AG04450 (cell line): ENCODE data around the gene IFT122. TPM values are rescaled to one million over a fixed set of nuclear protein-coding genes. Genes with fewer than 3 reads are reported as not detected.
A peak's percentile ranks its signal among the peaks of the same experiment; 100 is the strongest.

Source experiments
- CTCF ChIA-PET: fragments of 300-600, 350-600 bp; formaldehyde crosslinking; extraction: SDS; loops from one replicate; lab custom pipeline; 2022; ENCODE audit warnings: antibody characterized with exemption, inconsistent platforms; lab: Charles Lee
- POLR2A ChIA-PET: fragments of 350-600 bp; formaldehyde crosslinking; extraction: SDS; loops from one replicate; lab custom pipeline; 2021; ENCODE audit warnings: antibody characterized with exemption, inconsistent platforms; lab: Yijun Ruan, JAX
- DNase-seq: peaks from one replicate; pipeline ENCODE4 v3.0.0-alpha.2; 2011; ENCODE audit warnings: low read depth, low spot score
- H3K27ac ChIP-seq: one replicate; pipeline ENCODE4 v1.5.1; 2012; ENCODE audit warnings: low read depth, low read length, control low read depth
- H3K27me3 ChIP-seq: one replicate; pipeline ENCODE4 v1.6.0; 2012; ENCODE audit warnings: low read length; ENCODE audit not compliant: control insufficient read depth, insufficient read depth
- H3K4me3 ChIP-seq: 2 replicates; pipeline ENCODE4 v1.5.1; 2011; ENCODE audit warnings: mild to moderate bottlenecking, low read depth, low read length, control low read depth
- H3K9me3 ChIP-seq: 2 replicates; pipeline ENCODE4 v1.5.1; 2012; ENCODE audit warnings: low read length; ENCODE audit not compliant: control insufficient read depth, insufficient read depth
- polyA plus RNA-seq: library from polyadenylated mRNA; depleted of rRNA; stranded (reverse); fragments of >200 nt; gene quantifications from 2 replicates; pipeline ENCODE4 v1.2.3, GENCODE V29; 2011
- TF ChIP-seq, protein P1 (sequence below): IDR thresholded peaks from 2 replicates; pipeline ENCODE4 v1.5.1; 2011; ENCODE audit warnings: low read depth, low read length, control low read depth, inconsistent platforms

IFT122 gene
- polyA plus RNA-seq, 1 experiment = 14.3 TPM

DNA sequence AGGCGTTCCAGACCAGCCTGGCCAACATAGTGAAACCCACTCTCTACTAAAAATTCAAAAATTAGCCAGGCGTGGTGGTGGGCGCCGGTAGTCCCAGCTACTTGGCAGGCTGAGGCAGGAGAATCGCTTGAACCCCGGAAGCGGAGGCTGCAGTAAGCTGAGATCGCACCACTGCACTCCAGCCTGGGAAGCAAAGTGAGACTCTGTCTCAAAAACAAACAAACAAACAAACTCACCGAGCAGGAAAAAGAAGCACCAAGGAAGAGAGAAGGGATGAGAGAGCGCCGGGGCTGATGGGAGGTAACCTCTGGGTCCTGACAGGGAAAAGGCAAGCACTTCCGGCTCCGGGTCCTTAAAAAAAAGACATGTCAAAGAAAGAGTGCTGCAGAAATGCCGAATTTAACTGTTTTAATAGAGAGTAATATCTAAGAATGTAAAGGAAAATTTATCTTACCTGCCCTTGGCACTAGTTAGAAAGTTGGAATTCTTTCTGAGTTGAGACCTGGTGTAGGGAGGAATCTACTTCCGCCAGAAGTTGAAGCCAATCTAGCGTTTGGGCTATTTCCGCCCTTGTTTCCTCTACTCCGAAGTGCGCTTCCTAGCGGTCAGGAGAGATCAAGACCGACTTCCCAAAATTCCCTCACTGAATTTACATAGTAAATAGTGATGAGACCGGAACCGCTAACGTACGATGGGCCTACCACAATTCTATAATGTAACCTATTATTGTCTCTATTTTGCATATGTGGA lies 40.7 kb upstream of the IFT122 start:
- peak overlapping the region; percentile 87 for H3K4me3 ChIP-seq
- CTCF ChIA-PET = interaction anchor here (0.6 to 2.0 kb wide), 17 partner anchors 8 to 533 kb away, joined by 3 to 16 read pairs (median 4); no protein-coding TSS in a partner anchor
- H3K9me3 ChIP-seq = no peaks in the 10 kb centered on the region
- H3K27me3 ChIP-seq = no peaks in the 10 kb centered on the region
- peak overlapping the region; percentile 68 for H3K27ac ChIP-seq
- POLR2A ChIA-PET = interaction anchor here (0.7 to 1.0 kb wide), 2 partner anchors 11 to 83 kb away, joined by 3 to 6 read pairs; a partner anchor contains a TSS
- TF ChIP-seq, protein P1, sequence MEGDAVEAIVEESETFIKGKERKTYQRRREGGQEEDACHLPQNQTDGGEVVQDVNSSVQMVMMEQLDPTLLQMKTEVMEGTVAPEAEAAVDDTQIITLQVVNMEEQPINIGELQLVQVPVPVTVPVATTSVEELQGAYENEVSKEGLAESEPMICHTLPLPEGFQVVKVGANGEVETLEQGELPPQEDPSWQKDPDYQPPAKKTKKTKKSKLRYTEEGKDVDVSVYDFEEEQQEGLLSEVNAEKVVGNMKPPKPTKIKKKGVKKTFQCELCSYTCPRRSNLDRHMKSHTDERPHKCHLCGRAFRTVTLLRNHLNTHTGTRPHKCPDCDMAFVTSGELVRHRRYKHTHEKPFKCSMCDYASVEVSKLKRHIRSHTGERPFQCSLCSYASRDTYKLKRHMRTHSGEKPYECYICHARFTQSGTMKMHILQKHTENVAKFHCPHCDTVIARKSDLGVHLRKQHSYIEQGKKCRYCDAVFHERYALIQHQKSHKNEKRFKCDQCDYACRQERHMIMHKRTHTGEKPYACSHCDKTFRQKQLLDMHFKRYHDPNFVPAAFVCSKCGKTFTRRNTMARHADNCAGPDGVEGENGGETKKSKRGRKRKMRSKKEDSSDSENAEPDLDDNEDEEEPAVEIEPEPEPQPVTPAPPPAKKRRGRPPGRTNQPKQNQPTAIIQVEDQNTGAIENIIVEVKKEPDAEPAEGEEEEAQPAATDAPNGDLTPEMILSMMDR = peak; percentile 81
- DNase-seq = peak; percentile 90

DNA sequence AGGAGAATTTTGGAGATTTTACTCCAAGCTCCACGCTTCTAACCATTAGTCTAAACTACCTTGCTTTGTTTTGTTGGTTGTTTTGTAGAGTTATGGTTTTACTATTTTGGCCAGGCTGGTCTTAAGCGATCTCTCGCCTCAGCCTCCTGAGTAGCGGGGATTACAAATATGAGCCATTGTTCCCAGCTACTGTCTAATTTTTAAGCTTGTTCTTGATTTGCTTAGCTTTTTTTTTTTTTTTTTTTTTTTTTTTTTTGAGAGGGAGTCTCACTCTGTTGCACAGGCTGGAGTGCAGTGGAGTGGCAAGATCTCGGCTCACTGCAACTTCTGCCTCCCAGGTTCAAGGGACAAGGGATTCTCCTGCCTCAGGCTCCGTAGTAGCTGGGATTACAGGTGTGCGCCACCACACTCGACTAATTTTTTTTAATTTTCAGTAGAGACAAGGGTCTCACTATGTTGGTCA lies 40.1 kb upstream of the IFT122 start:
- POLR2A ChIA-PET = interaction anchor here (0.7 to 1.0 kb wide), 2 partner anchors 10 to 84 kb away, joined by 3 to 6 read pairs; a partner anchor contains a TSS
- no peaks in the 10 kb centered on the region for H3K9me3 ChIP-seq
- no peak overlapping the region for H3K27ac ChIP-seq
- TF ChIP-seq, protein P1 = no peak
- CTCF ChIA-PET = interaction anchor here (0.5 to 2.0 kb wide), 18 partner anchors 9 to 532 kb away, joined by 3 to 16 read pairs (median 4); no protein-coding TSS in a partner anchor
- no peak for DNase-seq
- no peaks in the 10 kb centered on the region for H3K27me3 ChIP-seq
- no peak overlapping the region for H3K4me3 ChIP-seq

DNA sequence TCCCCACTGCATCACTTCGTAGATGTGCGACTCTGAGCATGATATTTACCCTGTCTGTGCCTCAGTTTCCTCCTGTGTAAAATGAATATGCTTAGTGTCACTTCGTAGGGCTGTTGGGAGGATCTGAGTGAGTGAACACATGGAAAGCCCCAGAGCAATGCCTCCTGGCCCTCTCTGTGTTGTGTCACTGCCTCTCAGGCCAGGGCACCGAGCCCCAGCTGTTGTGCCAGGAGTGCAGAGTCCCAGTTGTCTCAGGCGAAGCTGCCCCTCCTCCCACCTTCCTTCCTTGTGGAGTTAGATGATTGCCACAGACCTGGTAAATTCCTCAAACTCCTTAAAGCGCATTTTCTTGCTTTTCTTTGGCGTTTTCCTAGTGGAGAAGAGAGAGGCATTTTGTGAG lies 37.8 kb upstream of the IFT122 start:
- TF ChIP-seq, protein P1 = no peak
- H3K27ac ChIP-seq = no peak overlapping the region
- ChIA-PET CTCF (interaction anchor here (2.0 kb wide), 1 partner anchor 19 kb away, joined by 5 read pairs; no protein-coding TSS in a partner anchor), POLR2A (no interaction called here)
- no peaks in the 10 kb centered on the region for H3K27me3 ChIP-seq
- no peak overlapping the region for H3K4me3 ChIP-seq
- no peaks in the 10 kb centered on the region for H3K9me3 ChIP-seq
- no peak for DNase-seq

DNA sequence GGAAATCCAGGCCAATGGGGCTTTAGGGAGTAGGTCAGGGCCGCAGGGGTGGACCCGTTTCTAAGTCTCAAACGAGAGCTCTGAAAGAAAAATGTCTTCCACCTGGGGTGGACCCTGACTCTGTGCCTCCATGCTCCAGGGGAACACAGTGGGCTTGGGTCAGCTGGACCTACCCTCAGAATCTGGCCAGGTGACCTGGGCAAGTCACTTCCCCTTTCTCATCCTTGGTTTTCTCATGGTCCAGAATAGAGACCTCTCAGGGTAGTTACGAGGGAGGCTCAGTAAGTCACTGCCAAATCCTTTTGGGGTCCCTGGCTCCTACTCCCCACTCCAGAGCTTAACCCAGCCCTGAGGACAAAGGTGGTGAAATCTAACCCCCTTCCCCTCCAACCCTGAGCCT lies 37.4 kb upstream of the IFT122 start:
- DNase-seq = no peak
- ChIA-PET CTCF (interaction anchor here (0.5 to 2.0 kb wide), 2 partner anchors 19 to 157 kb away, joined by 5 to 6 read pairs; no protein-coding TSS in a partner anchor), POLR2A (no interaction called here)
- TF ChIP-seq, protein P1 = no peak
- Histone ChIP-seq H3K27me3 (no peaks in the 10 kb centered on the region), H3K27ac (no peak overlapping the region), H3K9me3 (no peaks in the 10 kb centered on the region), H3K4me3 (no peak overlapping the region)

DNA sequence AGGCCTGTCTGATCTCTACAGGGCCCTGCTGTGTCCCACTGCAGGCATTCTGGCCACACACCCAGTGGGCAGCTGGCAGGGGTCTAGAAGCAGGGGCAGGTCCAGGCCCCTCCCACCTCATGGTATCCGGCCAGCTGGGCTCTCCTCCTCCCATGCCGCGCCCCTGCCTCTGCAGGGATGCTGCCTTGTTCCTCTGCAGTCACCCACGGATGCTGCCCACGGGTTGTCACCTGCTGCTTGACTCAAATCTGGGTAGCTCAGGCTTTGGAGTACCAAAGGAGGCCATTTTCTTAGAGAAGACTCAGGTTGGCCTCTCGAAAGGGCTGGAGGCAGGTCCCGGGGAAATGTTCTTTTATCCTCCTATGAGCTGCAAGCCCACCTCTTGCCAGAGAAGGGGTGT lies 36.6 kb upstream of the IFT122 start:
- no peak for DNase-seq
- ChIA-PET CTCF (interaction anchor here (2.0 kb wide), 1 partner anchor 20 kb away, joined by 5 read pairs; no protein-coding TSS in a partner anchor), POLR2A (no interaction called here)
- H3K27ac ChIP-seq = no peak overlapping the region
- H3K9me3 ChIP-seq = no peaks in the 10 kb centered on the region
- no peaks in the 10 kb centered on the region for H3K27me3 ChIP-seq
- no peak overlapping the region for H3K4me3 ChIP-seq
- TF ChIP-seq, protein P1 = no peak
